Breast epithelium (tissue), 3 donors: Measurements from ENCODE around the gene ABCC1.

Experiments used
- POLR2A ChIP-seq: fragments of 450-650 bp; IDR thresholded peaks from one replicate; pipeline ENCODE4 v1.6.1; 2016; ENCODE audit warnings: antibody characterized with exemption, mild to moderate bottlenecking, moderate library complexity
- POLR2AphosphoS5 ChIP-seq, 3 donors: sonication (generic); formaldehyde crosslinking; IDR thresholded peaks; one replicate each; pipeline ENCODE4 v1.6.1; 2017; ENCODE audit warnings: antibody characterized with exemption in 3 of 3
- TF ChIP-seq, protein P1 (sequence below), 3 donors: fragments of 450-650 bp; IDR thresholded peaks; one replicate each; pipeline ENCODE4 v1.5.1; 2016 to 2017; ENCODE audit warnings: antibody characterized with exemption in 3 of 3, mild to moderate bottlenecking in 3 of 3, moderate library complexity in 3 of 3

DNA sequence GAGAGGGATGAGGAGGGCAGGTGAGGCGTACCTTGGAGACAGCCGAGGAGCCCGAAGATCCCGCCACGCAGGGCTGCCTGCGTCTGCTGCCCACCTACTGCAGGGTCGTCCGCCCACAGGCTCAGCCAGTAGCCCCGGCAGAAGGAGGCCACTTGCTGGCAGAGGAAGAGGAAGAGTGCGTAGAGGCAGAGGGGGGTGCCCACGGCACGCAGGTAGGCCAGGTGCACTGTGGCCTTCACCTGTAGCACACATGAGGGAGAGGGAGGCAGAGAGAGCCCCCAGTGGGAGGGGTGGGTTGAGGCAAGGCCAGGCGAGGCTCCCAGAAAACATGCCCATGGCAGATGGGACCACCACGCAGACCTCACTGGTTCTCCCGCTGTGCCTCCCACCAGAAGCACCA lies 220.2 kb downstream of the ABCC1 start:
- TF ChIP-seq, protein P1, sequence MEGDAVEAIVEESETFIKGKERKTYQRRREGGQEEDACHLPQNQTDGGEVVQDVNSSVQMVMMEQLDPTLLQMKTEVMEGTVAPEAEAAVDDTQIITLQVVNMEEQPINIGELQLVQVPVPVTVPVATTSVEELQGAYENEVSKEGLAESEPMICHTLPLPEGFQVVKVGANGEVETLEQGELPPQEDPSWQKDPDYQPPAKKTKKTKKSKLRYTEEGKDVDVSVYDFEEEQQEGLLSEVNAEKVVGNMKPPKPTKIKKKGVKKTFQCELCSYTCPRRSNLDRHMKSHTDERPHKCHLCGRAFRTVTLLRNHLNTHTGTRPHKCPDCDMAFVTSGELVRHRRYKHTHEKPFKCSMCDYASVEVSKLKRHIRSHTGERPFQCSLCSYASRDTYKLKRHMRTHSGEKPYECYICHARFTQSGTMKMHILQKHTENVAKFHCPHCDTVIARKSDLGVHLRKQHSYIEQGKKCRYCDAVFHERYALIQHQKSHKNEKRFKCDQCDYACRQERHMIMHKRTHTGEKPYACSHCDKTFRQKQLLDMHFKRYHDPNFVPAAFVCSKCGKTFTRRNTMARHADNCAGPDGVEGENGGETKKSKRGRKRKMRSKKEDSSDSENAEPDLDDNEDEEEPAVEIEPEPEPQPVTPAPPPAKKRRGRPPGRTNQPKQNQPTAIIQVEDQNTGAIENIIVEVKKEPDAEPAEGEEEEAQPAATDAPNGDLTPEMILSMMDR (IDR thresholded peaks at IDR 0.05) = no peak
- no peak for TF ChIP-seq POLR2AphosphoS5 (IDR thresholded peaks at IDR 0.05)
- TF ChIP-seq POLR2A = no peak
